ENCODE results near the gene AP2M1.
A peak's percentile ranks its signal among the peaks of the same experiment; 100 is the strongest.

AP2M1 gene

GRCh38 chr3:184222521-184222920 is 47.9 kb downstream of the AP2M1 start:
- Histone ChIP-seq H3K36me3 (ENCODE audit: control insufficient read depth, insufficient read depth, low read length) (no peaks in the 10 kb centered on the region), H3K27me3 (replicated peaks; ENCODE audit: control insufficient read depth, insufficient read depth, low read length) (no peaks in the 10 kb centered on the region), H3K4me3 (replicated peaks; ENCODE audit: low read depth, low read length) (no peak overlapping the region)
- no peak for DNase-seq (ENCODE audit: extremely low read depth, insufficient read length)
- TF ChIP-seq CTCF (IDR thresholded peaks at IDR 0.05; ENCODE audit: insufficient read depth, low read length, poor library complexity, severe bottlenecking): no peak

GRCh38 chr3:184223946-184224345 is 49.3 kb downstream of the AP2M1 start:
- DNase-seq (ENCODE audit: extremely low read depth, insufficient read length): no peak
- no peaks in the 10 kb centered on the region; the same call in 1 of the 2 replicates for H3K27me3 ChIP-seq (replicated peaks; ENCODE audit: control insufficient read depth, insufficient read depth, low read length)
- no peak overlapping the region for H3K4me3 ChIP-seq (replicated peaks; ENCODE audit: low read depth, low read length)
- TF ChIP-seq CTCF (IDR thresholded peaks at IDR 0.05; ENCODE audit: insufficient read depth, low read length, poor library complexity, severe bottlenecking): no peak
- no peaks in the 10 kb centered on the region for H3K36me3 ChIP-seq (ENCODE audit: control insufficient read depth, insufficient read depth, low read length)

GRCh38 chr3:184227481-184227935 is 52.9 kb downstream of the AP2M1 start:
- DNase-seq (ENCODE audit: extremely low read depth, insufficient read length): no peak
- Histone ChIP-seq H3K27me3 (replicated peaks; ENCODE audit: control insufficient read depth, insufficient read depth, low read length) (no peaks in the 10 kb centered on the region; the same call in 1 of the 2 replicates), H3K4me3 (replicated peaks; ENCODE audit: low read depth, low read length) (no peak overlapping the region), H3K36me3 (ENCODE audit: control insufficient read depth, insufficient read depth, low read length) (no peaks in the 10 kb centered on the region)
- TF ChIP-seq CTCF (IDR thresholded peaks at IDR 0.05; ENCODE audit: insufficient read depth, low read length, poor library complexity, severe bottlenecking): peak; percentile 97

GRCh38 chr3:184228376-184229137 is 53.9 kb downstream of the AP2M1 start:
- Histone ChIP-seq H3K4me3 (replicated peaks; ENCODE audit: low read depth, low read length) (no peak overlapping the region; the same call in 1 of the 2 replicates), H3K36me3 (ENCODE audit: control insufficient read depth, insufficient read depth, low read length) (no peaks in the 10 kb centered on the region)

GRCh38 chr3:184229394-184230080 is 54.9 kb downstream of the AP2M1 start, which contains the start of gene VWA5B2:
TSS of gene VWA5B2 (plus strand) at chr3:184229585. CDS start at chr3:184230529, 944 bp downstream.
- peak within 1 kb of the TSS; percentile 50 for H3K4me3 ChIP-seq (replicated peaks; ENCODE audit: low read depth, low read length)
- no peaks in the 10 kb centered on the region for H3K36me3 ChIP-seq (ENCODE audit: control insufficient read depth, insufficient read depth, low read length)
- no peaks in the 10 kb centered on the region; the same call in 1 of the 2 replicates for H3K27me3 ChIP-seq (replicated peaks; ENCODE audit: control insufficient read depth, insufficient read depth, low read length)
- DNase-seq (ENCODE audit: extremely low read depth, insufficient read length): peak; percentile 79
- TF ChIP-seq CTCF (IDR thresholded peaks at IDR 0.05; ENCODE audit: insufficient read depth, low read length, poor library complexity, severe bottlenecking): peak; percentile 5

More at GRCh38 chr3:184228376-184229137, 53.9 kb downstream of the AP2M1 start:
- DNase-seq (ENCODE audit: extremely low read depth, insufficient read length): no peak
- H3K27me3 ChIP-seq (replicated peaks; ENCODE audit: control insufficient read depth, insufficient read depth, low read length): no peaks in the 10 kb centered on the region; the same call in 1 of the 2 replicates
- no peak for TF ChIP-seq CTCF (IDR thresholded peaks at IDR 0.05; ENCODE audit: insufficient read depth, low read length, poor library complexity, severe bottlenecking)

All from GM06990 (cell line).